NCI-H146 (cell line): ENCODE measurements around the gene ZNF710.

Experiments
- DNase-seq: peaks from one replicate; lab custom pipeline; 2025; lab: John Stamatoyannopoulos, UW

Gene ZNF710

DNA sequence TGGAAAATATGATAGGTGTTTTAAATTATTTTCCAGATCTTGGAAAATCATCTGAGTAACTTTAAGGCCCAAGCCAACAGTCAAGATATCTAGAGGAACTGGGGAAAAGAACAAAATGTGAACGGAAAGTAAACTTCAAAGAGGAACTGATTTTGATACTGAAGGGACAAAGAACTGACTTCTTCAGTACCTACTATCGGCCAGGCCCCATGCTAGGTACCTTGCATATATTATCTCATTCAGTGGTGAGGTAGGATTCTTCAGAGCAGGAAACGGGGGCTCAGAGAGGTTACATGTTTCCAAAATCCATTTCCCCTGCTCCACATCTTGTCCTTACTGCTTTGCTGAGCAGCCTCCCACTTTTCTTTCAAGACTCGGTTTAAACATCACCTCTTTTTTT is 9.8 kb upstream of the ZNF710 start:
- no peak for DNase-seq

DNA sequence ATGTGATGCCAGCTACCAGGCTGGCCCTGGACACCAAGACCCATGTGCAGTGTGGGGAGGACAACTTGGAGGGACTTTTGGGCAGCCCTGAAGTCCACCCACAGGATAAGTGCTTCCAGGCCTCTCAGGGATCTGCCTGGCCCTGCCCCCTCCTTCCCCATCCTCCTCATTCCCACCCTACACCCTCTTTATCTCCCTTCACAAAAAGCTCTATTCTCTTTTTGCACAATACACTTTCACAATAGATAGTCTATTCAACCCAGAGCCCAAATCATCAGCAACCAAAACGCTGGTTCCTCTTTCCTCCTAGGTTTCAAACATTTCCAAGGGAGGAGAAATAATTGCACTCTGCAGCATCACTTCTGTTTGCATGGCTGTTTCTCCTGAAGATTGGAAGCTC is 7.8 kb upstream of the ZNF710 start:
- DNase-seq = no peak

DNA sequence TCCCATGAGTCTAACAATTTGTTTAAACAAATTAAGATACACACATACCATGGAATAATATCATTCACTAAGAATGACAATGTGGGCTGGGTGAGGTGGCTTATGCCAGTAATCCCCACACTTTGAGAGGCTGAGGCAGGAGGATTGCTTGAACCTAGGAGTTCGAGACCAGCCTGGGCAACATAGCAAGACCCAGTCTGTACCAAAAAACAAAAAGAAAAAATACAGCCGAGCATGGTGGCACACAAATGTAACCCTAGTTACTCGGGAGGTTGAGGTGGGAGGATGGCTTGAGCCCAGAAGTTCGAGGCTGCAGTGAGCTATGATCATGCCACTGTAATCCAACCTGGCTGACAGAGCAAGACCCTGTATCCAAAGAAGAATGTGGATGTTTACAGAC is 4.0 kb upstream of the ZNF710 start:
- DNase-seq = no peak

DNA sequence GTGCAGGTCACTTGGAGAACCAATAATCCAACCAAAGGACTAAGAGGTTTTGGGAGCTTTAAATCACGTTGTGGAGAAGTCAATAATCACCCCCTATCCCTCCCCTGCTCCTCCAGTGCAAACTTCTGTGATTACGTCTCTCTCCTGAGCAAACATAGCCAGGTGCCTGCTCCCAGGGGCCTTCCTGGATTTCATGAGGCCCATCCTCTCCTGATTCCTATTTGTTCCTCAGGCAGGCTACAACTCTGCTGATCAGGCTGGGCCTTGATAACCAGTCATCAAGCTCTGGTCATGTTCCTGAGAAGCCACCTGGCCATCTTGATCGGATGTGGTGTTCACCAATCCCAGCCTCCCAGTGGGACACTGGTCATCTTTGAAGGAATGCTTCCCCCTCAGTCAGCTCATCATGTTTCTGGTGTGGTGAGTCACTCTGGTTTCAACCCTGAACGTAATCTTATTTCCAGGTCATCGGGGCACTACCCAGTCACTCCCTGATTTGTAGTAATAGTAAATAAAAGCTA is 2.9 kb upstream of the ZNF710 start:
- peak; percentile 69 for DNase-seq

DNA sequence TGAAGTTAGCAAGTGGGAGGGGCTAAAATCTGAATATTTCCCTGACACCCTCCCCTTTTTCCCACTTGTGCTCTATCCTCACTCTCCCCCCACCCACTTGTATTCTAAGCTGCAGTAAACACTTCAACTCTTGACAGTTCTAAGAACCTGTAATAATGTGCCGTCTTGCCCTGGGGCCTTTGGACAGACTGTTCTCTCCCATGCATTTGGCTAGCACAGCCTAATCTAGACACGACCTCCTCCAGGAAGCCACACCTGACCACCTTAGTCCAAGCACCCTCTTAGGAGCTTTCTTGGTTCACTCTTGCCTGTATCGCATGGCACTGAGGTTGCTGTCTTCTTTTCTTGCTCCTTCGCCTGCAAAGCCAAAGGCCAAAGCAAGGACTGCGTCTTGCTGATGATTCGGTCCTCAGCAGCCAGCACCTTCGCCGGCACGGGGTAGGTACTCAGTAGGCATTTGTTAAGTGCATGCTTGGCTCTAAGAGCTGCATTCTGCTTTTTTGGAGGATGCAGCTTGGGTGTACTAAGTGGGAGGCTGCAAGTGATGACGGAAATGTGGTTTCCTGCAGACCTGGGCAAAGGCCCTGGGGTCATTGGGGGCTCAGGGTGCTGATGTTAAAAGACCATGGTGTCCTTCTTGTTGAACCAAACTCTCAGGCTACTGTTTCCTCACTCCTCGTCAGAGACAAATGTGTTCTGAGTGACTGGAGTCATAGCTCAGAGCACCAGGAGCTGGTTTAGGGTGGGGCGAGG is 2.0 kb upstream of the ZNF710 start:
- no peak for DNase-seq

DNA sequence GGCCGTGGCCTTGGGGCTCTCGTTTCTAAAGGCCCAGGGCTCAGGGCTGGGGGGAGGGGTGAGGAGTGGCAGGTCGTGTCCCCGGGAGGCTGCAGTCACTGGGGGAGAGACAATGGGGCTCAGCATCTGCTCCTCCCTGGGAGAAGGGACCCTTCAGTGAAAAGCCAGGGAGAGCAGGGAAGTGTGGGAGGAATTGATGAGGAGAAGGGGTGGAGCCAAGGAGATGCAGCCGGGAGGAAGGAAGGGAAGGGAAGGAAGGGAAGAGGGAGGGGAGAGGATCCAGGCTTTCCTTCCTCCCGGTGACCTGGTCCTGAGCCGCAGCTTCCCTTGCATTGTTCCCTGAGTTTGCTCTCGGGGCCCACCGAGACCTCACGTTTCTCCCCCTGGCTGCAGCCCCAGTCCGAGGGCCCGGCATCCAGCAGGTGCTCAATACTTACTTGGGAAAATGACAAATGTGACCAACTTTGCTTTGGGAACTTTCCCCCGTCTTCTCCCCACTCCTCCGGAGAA is 1.4 kb upstream of the ZNF710 start:
- no peak for DNase-seq

DNA sequence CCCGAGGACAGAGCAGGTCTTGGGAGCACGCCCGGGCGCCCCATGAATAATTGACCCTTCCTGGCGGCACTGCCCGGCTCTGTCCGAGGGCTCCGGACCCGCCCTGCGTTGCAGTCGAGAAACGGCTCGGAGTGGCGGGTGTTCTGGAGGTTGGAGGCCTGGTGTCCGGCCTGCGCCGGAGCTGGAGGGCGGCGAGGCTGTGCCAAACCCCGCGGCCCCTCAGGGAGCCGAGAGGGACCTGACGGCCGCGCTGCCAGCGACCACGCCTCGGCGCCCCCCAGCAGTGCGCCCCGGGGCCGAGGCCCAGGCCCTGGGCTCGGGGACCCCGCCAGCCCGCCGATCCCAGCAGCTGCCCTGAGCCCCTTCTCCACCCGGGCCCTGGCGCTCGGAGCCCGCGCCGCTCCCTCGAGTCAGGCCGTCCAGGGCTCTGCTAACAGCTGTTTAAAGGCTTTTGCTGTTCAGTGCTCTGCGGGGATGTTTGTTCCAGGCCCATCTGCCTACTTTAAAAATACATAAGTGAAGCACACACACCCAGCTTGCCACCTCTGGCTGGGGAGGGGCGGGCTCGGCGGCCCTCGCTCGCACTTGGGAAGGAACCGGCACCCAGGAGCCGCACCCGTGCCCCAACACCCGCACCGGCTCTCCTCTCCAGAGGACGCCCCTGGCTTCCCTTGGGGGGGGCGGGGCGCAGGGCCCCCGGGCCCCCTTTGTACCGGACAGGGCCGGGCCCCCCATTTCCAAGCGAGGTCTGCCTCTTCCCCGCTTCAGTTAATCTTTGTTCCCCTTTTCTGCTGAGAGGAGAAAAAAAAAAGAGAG is 730 bp upstream of the ZNF710 start:
- DNase-seq = no peak

DNA sequence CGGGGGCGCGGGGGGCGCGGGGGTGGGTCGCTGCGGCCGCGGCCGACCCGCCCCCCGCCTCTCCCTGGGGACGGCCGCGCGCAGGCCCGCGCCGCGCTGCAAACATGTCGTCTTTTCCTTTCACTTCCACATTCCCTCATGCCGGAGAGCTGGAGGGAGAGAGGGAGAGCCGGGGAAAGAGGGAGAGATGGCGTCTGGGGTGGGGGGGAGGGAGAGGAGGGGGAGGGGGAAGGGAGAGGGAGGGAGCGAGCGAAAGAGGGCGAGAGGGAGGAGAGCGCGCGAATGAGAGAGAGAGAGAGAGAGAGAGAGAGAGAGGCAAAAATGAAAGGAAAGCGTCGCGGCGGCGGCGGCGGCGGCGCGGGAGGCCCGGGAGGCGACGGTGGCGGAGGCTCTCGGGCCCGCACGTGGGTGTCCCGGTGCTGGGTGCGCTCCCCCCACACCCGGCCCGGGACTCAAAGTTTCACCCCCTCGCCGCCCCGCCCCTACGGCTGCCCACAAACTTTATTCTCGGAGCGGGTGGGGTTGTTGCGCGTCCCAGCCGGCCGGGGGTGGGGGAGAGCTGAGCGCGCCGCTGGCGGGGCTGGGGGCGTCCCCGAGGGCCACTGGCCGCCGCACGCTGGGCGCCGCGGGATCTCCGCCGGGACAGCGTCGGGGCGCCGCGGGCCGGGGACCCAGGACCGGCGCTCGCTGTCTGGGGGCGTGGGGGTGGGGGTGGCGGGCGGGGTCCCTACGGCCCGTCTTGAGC is 731 bp downstream of the ZNF710 start:
- peak; percentile 40 for DNase-seq

DNA sequence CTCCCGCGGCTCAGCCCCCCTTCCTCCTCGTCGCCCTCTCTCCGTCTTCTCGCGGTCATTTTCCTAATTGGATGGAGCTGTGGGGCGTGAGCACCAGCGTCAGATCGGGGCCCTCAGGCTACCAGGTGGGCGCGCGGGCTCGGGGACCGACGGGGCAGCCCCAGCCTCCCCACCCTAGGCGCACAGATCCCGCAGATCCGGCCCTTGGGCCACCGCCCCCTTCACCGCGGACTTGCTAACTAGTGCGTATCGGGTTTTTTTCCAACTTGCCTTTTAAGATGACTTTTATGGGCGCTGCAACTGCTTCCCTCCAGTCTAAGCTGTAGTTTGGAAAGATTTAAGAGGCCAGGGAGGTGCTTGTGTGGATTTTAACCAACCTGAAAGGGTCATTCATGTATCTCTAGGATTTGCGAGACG is 1.3 kb downstream of the ZNF710 start:
- DNase-seq = peak; percentile 40

DNA sequence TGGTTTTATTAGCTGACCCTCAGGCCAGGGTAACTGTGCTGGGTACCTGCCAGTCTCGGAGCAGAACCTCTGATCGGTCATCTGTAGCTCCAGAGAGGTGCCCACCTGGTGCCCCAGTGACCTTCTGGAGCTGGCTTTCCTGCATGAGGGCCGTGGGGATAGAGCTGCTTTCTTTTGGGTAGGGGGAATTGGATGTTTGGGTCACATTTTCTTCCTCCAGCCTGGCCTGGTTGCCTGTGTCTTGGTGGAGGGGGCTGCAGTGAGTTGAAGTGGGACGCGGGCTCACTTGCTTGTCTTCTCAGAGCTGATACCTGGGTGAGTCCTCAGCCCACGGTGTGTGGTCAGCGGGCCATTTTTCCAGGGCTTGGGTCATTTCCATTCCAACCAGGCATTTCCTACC is 2.6 kb downstream of the ZNF710 start:
- no peak for DNase-seq

DNA sequence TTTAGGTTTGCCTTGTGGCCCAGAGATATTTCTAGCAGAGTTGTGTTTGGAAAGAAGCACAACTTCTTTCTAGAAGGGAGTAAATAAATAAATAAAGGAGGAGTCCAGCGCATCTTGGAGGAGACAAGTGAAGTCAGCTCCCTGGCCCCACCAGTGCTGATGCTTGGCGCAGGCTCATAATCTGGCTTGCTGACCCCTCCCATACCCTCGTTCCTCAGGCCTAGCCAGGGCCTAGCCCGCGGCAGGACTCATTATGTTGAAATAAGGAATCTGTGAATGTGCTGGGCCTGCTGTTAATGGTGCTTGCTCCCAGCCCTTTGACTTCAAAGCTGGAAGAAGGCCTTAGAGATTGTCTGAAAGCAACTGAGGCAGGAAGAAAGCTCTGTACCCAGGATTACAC is 3.1 kb downstream of the ZNF710 start:
- DNase-seq = no peak

DNA sequence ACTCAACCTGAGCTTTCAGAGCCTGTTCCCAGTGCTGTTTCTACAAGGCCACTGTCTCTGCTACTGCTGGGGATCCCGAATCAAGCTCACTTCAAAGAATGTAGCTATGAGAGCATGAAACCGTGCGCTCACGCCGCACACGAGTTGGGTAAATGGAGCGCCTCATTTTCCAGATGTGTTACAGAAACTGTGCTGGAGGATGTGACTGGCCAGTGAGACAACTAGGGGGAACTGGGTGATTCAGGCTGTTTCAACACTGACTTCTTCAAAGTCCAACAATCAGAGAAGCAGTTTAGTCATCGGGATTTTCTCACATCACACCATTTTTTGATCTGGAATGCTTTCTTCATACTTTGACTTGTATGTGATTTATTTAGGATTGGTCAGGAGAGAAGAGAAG is 3.5 kb downstream of the ZNF710 start:
- DNase-seq = no peak

DNA sequence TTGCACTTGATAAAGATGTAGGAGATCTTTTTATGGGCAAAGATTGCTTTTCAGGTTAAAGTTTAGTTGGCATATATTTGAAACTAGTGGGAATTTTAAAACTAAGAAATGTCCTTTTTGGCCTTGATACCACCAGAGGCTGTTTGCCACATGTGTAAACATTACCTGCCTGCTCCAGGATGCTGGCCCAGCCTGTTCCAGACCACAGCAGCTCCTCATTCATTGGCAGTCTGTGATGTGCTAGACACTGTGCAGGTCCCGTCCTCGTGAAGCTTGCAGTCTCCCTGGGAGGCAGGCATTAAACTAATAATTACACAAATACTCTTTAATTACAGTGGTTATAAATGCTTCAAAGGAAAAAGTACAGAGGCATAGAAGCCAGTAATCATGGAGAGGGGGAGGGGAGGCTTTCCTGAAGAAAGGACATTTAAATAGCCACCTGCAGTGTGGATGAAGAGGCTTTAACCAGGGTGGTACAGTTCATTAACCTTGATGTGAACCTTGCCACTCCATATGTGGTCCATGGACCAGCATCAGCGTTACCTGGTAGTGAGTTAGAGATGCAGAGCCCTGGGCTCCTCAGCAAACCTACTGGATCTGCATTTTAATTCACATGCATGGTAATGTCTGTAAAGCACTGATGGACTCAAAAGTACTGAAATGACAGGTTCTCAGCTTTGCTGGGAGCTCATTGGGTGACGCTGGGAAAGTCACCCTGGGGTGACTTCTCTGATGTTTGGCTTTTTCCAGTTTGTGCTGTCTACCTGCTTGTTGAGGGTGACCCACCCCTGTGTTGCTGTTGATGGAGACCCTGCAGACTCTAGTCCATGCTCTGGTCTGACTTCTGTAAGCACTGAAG is 5.3 kb downstream of the ZNF710 start:
- peak; percentile 56 for DNase-seq

DNA sequence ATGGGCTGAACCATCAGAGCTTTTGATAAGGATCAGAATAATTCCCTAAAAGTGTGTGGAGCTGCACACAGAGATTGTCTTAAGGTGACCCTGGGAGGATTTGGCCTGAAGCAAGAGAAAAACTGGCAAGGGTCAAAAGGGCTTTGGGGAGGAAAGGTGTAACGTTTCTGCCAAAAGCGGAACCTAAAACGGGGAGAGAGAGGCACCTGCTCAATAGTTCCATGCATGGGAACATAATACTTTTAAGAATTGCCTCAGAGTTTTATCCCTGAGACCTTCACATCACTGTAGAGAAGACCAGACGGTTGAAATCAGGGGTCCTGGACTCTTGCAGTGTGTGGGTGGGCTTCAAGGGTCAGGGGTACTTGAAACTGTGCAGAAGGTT is 5.9 kb downstream of the ZNF710 start:
- no peak for DNase-seq

DNA sequence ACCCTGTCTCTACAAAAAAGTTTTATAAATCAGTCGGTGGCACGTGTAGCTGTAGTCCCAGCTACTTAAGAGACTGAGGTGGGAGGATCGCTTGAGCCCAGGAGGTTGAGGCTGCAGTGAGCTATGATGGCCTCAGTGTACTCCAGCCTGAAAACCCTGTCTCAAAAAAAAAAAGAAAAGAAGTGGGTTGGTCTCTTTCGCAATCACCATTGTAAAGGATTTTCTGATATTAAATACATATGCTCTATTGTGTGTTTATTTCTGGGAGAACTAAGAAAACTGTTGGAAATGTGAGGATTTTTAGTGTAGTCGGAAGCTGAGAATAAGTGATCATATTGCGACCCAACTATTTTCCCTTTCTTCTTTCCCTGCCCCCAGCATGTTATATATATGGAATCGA is 7.5 kb downstream of the ZNF710 start:
- DNase-seq = no peak

DNA sequence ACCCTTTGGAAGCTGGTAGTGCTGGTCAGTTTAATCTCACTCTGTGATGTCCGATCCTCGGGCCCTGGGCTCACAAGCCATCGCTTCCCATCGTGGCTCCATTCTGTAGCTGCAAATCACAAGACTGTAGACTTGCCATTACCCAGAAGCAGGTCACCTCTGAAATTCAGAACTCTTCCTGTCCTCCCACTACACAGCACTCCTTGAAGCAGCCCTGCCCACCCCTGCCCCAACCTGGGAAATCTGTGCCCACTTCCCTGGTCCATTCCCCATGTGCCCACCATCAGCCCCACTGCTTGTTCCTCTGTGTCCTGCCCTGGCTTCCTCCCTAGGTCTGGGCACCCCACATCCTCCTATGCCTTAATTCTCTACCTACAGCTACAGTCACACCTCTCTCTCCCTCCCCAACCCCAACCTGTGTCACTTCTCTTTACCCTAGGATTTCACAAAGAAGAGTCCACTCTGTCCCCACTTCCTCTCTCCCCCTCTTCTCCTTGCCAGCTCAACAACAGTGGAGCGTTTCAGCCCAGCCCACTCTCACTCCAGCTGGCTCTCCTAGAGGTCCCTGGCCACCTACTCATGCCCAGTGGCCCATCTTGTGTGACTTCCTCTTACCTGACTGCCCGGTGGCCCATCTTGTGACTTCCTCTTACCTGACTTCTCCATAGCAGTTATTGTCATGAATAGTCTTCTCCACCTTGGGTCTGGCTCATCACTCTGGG is 8.3 kb downstream of the ZNF710 start:
- DNase-seq = no peak

DNA sequence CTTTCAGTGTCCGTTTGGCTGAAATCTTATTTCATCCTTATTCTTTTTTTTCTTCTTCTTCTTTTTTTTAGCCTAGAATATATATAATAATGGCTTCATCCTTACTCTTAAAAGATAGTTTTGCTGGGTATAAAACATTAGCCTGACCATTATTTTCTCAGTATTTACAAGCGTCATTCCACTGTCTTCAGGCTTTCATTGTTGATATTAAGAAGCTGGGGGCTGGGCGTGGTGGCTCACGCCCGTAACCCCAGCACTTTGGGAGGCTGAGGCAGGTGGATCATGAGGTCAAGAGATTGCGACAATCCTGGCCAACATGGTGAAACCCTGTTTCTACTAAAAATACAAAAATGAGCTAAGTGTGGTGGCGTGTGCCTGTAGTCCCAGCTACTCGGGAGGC is 10.6 kb downstream of the ZNF710 start:
- DNase-seq = no peak

DNA sequence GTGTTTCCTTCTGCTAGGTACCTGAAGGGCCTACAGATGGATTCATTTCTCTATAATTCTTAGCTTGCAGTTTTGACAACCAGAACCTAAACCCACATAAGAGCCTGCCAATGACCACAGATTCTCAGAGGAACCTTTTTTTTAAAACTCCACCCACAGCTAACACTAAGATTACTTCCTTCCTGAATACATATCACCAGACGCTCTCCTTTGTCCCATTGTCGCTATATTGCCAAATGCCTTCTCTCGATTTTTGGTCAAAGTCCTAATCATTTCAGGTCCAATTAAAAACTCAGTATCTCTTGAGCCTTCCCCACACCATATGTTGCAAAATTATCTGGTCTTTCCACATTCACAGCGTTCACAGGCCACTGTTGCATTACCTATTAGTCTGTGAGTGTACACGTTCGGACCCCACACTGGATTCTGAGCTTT is 12.4 kb downstream of the ZNF710 start:
- no peak for DNase-seq

DNA sequence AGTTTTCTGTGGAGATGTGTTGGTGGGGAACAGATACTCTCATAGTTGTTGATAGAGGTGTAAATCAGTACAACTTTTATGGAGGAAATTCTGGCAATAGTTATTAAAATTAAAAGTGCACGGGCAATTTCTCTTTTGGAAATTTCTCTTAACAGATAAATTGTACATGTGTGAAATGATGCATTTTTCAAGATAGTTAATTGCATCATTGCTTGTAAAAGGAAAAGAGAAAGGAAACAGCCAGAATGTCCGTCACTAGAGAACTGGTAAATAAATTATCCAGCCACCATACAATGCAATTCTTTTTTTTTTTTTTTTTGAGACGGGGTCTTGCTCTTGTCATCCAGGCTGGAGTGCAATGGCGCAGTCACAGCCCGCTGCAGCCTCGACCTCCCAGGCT is 14.2 kb downstream of the ZNF710 start:
- no peak for DNase-seq

DNA sequence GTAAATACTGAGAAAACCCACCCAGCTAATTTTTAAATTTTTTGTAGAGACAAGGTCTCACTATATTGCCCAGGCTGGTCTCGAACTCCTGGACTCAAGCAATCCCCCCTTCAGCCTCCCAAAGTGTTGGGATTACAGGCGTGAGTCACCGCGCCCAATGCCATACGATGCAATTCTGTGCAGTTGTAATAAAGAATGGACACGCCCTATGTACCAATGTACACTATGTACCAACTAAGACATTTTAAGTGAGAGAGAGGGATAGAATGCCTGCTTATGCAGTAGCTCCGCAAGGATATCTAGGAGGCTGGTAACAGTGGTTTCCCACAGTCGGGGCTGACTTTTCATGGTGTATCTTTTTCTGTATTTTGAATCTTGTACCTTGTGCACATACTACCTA is 14.6 kb downstream of the ZNF710 start:
- DNase-seq = no peak

DNA sequence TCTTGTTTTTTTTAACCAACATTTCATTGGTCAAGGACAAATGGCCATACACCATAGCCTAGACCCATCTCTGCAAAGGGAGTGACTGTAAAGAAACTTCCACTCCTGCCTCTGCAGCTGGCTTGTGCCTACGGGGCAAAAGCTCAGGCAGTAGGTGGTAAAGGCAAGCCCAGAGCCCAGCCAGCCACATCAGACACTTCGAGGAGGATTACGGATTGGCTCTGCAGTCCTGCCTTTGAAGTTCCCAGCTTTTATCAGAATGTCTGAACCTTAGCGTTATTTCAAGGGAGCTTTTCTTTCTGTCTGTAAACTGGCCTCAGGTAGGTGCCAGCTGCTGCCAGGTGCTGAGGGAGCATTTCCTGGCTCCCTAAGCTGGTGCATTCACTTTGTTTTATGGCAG is 15.6 kb downstream of the ZNF710 start:
- DNase-seq = no peak
